T-helper 17 cell (primary cell): ENCODE results near the gene CD6. TPM values are rescaled to one million over a fixed set of nuclear protein-coding genes. Genes with fewer than 3 reads are reported as not detected.

Experiments used
- ATAC-seq: fragments of 150-1000 bp; cut with Tn5 transposase; 2 replicates; pipeline ENCODE4 v1.10.0; 2021; ENCODE audit warnings: mild to moderate bottlenecking, moderate library complexity
- DNase-seq, 3 donors: peaks; one replicate each; pipeline versions ENCODE4 v3.0.0 to v3.0.0-alpha.2; 2020 to 2021
- H3K9me3 ChIP-seq: one replicate; pipeline ENCODE4 v1.7.0; 2013; ENCODE audit warnings: low read length, mild to moderate bottlenecking; ENCODE audit not compliant: control insufficient read depth, poor library complexity, severe bottlenecking
- H3K27ac Mint-ChIP-seq: one replicate; pipeline ENCODE4 v1.8.0; 2022; ENCODE audit warnings: mild to moderate bottlenecking, moderate library complexity, mixed read lengths
- H3K27me3 Mint-ChIP-seq: one replicate; pipeline ENCODE4 v1.8.0; 2022; ENCODE audit warnings: mixed read lengths
- H3K36me3 Mint-ChIP-seq: one replicate; pipeline ENCODE4 v1.8.0; 2022; ENCODE audit warnings: low read depth, mixed read lengths
- H3K4me1 Mint-ChIP-seq: one replicate; pipeline ENCODE4 v1.8.0; 2022; ENCODE audit warnings: mild to moderate bottlenecking, mixed read lengths
- H3K4me3 Mint-ChIP-seq: one replicate; pipeline ENCODE4 v1.8.0; 2022; ENCODE audit warnings: mild to moderate bottlenecking, moderate library complexity, mixed read lengths
- total RNA-seq, 4 donors: library from RNA in 2 of 4; stranded (reverse) in 2 of 4; gene quantifications; one replicate each; pipeline ENCODE4 v1.2.3 and lab custom pipeline; 2022 to 2026

The CD6 gene
- total RNA-seq, 2 donors from 2014 or later = 533 to 568 TPM

DNA sequence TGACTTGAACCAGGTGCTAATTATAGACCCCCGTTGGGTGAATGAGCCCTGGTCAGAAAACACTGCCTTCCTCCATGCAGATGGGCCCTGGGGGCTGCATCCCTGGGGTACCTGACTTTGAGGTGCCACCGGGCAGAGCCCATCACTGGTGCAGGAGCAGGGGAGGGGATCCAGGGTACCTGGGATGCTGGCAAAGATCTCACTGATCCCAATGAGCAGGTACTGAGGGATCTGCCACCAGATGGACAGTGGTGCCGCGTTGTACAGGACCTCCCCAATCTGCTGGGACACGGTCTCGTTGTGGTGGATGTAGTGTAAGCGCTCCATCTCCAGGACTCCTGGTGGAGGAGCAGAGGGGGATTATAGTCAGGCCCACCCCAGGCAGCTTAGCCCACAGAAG, 32.2 kb upstream of the CD6 start:
- peaks cover 3% of the 10 kb centered on the region for H3K27me3 Mint-ChIP-seq
- H3K4me3 Mint-ChIP-seq = no peak overlapping the region
- peak overlapping the region; percentile 8 for H3K27ac Mint-ChIP-seq
- H3K36me3 Mint-ChIP-seq = no peaks in the 10 kb centered on the region
- ATAC-seq (no peak), DNase-seq (no peak)
- H3K9me3 ChIP-seq = no peaks in the 10 kb centered on the region
- H3K4me1 Mint-ChIP-seq = peaks cover 11% of the 10 kb centered on the region

DNA sequence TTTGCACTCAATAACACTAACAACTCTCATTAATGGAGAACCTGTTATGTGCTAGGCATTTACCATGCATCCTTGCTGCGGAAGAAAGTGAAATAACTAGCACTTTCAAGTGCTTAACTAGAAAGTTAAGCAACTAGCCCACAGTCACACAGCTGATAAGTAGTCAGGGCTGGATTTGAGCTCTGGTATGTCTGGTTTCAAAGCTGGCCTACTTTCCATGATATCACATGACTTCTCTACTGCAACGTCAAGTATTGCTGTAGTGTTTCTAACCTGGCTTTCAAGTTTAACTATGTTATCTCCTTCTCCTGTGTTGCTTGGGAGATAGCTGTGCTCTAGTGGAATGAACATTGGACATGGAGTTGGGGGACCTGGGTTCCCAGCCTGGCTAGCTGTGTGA, 31.6 kb upstream of the CD6 start:
- Mint-ChIP-seq H3K4me1 (peaks cover 11% of the 10 kb centered on the region), H3K27ac (peak overlapping the region; percentile 66), H3K4me3 (no peak overlapping the region), H3K36me3 (no peaks in the 10 kb centered on the region), H3K27me3 (peaks cover 5% of the 10 kb centered on the region)
- DNase-seq = no peak
- H3K9me3 ChIP-seq = no peaks in the 10 kb centered on the region
- peak; percentile 82 for ATAC-seq

DNA sequence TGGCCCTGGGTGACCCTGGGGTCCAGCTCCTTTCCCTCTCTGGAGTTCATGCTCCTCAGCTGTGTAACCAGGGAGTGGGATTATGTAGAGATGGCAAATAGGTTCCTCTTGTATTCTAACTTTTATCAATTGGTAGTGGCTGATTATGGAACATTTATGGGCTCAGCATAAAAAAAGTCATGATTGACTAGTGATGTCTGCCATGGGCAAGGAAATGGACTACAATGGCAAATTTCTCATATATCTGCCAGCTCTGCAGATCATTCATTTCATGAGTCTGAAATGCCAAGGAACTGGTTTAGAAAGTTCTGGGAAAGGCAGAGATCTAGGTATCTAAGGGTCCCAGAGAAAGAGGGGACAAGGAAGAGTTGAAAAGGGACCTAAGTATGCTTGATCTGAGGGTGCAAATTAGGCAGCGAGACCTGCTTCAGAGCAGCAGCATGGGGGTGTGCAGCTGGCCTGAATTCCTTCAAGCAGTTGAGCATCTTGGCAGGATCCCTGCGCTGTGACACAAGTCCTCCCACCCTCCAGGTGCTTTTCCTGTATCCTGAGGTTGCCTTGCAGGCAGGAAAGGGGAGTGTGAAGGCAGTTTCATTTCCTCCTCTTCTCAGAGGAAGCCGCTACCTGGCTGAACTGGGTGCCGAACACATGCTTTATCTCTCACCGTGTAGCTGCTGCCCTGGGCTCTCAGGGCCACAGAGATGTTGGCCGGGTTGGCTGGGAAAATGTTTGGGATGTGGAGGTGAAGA, 29.9 kb upstream of the CD6 start:
- peak overlapping the region; percentile 41 for H3K27ac Mint-ChIP-seq
- H3K36me3 Mint-ChIP-seq = no peaks in the 10 kb centered on the region
- no peak overlapping the region for H3K4me3 Mint-ChIP-seq
- DNase-seq (no peak), ATAC-seq (no peak)
- peaks cover 12% of the 10 kb centered on the region for H3K27me3 Mint-ChIP-seq
- no peaks in the 10 kb centered on the region for H3K9me3 ChIP-seq
- peaks cover 11% of the 10 kb centered on the region for H3K4me1 Mint-ChIP-seq

DNA sequence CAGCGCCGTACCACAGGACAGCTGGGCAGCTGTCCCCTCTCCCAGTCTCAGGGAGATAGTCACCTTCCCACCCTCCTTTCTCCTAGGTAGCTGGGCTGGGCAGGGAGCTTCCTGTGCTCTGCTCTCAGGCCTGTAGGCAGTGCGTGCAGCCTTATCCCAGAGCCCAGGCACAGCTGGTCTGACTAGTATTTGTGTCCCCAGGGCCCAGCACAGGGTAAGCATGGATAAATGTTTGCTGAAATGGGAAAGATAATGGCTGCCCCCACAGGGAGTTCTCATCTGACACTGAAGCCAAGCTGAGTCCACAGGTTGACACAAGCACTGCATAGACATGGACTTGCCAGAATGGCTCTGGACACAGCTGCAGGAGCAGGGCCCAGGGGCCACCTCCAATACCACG, 29.3 kb upstream of the CD6 start:
- no peak overlapping the region for H3K4me3 Mint-ChIP-seq
- peak overlapping the region; percentile 41 for H3K27ac Mint-ChIP-seq
- H3K36me3 Mint-ChIP-seq = no peaks in the 10 kb centered on the region
- peaks cover 11% of the 10 kb centered on the region for H3K4me1 Mint-ChIP-seq
- no peak for DNase-seq
- no peaks in the 10 kb centered on the region for H3K9me3 ChIP-seq
- ATAC-seq = no peak
- peaks cover 12% of the 10 kb centered on the region for H3K27me3 Mint-ChIP-seq

DNA sequence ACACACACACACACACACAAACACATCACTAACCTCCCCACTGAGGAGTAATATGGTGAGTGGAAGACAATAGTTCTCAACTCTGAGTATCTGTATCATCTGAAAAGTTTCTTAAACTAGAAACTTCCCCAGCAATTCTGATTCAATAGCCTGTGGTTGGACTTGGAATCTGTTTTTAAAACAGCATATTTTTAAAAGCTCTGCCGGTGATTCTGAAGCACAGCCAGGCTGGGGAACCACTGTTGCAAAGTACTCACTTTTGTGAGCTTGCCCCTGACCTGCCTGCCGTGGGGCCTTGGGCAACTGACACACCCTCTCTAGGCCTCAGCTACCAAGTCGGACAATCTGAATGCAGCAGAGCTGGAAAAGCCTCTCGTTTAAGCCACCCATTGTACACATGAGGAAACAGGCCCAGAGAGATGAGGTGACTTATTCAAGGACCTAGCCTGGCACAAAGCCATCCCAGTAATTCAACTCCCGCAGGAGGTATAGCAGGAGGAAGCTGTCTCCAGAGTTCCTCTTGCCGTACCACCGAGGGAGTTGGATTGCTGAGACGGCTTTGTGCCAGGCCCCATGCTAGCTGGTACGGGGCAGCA, 28.4 kb upstream of the CD6 start:
- no peak overlapping the region for H3K27ac Mint-ChIP-seq
- H3K9me3 ChIP-seq = no peaks in the 10 kb centered on the region
- H3K4me3 Mint-ChIP-seq = no peak overlapping the region
- H3K36me3 Mint-ChIP-seq = no peaks in the 10 kb centered on the region
- H3K27me3 Mint-ChIP-seq = peaks cover 12% of the 10 kb centered on the region
- ATAC-seq (no peak), DNase-seq (no peak)
- H3K4me1 Mint-ChIP-seq = peaks cover 11% of the 10 kb centered on the region

DNA sequence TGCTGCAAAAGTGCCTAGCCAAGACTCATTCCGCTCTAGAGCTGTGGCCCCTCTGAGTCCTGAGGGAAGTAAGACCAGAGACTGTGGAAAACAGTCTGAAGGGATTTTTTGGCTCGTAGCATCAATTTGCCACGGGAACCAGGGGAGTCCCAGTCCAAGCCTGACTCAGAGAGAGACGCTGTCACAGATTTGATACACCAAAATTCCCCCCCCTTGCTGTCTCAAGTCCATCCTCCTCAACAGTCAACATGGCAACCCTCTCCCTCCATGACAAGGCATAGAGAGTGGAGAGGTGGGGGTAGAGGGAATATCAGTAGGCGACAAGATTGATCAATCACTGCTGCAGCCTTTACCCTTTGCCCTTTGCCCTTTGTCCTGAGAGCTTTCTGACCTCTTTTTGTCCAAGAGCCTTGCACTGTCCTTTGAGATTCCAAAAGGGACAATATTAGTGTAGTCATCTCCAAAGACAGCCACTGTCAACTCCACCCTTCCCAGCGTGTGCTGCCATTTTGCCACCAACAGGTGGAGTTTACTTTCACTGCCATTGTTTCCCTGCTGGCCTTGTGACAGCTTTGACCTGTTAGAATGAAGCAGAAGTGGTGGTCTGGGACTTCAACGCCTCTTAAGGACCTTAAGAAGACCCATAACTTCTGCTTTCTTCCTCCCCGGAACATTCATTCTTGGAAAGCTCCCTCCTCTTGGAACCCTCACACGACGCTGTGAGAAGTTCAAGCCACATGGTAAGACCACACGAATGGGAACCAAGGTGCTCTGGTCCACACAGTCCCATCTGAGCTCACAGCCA, 26.8 kb upstream of the CD6 start:
- Mint-ChIP-seq H3K4me3 (no peak overlapping the region), H3K36me3 (peaks cover 3% of the 10 kb centered on the region), H3K27me3 (peaks cover 21% of the 10 kb centered on the region), H3K27ac (no peak overlapping the region), H3K4me1 (peaks cover 8% of the 10 kb centered on the region)
- ATAC-seq (no peak), DNase-seq (no peak)
- no peaks in the 10 kb centered on the region for H3K9me3 ChIP-seq

DNA sequence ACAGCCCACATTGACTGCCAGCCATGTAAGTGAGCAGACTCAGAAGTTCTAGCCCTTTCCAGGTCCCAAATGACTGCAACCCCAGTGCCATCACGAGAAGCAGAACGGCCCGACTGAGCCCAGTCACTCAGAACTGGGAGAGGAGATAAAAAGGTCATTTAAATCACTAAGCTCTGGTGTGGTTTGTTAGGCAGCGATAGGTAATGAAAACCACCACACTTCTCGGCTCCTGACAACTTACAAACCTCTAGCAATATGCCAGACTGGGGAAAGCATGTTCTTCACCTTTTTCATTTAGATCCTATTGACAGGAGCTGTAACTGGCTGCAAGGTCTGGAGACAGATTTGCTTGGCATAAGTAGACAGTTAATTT, 26.2 kb upstream of the CD6 start:
- Mint-ChIP-seq H3K36me3 (peaks cover 3% of the 10 kb centered on the region), H3K27ac (no peak overlapping the region), H3K4me1 (peaks cover 4% of the 10 kb centered on the region), H3K27me3 (peaks cover 21% of the 10 kb centered on the region), H3K4me3 (no peak overlapping the region)
- ATAC-seq (no peak), DNase-seq (no peak)
- H3K9me3 ChIP-seq = no peaks in the 10 kb centered on the region

DNA sequence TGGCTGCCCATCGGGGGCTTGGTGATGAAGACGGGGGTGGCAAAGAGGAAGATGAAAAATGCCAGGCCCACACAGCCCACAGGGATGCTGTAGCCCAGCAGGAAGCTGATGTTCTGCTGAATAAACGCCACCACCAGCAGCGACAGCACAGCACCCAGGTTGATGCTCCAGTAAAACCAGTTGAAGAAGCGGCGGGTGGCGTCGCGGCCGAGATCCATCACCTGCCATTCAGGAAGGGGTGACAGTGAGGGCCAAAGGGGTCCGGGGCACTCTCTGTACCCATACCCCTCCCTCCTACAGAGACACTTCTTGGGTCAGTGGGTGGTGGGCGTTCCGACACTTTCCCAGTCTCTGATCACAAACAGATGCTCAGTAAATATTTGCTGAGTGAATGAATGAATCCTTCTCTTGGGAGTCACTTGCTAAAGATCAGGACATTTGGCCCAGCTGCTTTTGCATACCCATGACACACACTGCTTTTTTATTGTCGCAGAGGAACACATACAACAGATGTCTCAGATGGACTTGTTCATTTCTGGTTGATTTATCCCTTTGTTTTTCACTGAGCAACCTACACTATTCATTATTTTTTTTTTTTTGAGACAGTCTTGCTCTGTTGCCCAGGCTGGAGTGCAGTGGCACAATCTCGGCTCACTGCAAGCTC, 24.7 kb upstream of the CD6 start:
- Mint-ChIP-seq H3K27ac (peak overlapping the region; percentile 9), H3K27me3 (peaks cover 21% of the 10 kb centered on the region), H3K36me3 (peaks cover 3% of the 10 kb centered on the region), H3K4me1 (peaks cover 6% of the 10 kb centered on the region), H3K4me3 (no peak overlapping the region)
- H3K9me3 ChIP-seq = no peaks in the 10 kb centered on the region
- DNase-seq (no peak), ATAC-seq (no peak)

DNA sequence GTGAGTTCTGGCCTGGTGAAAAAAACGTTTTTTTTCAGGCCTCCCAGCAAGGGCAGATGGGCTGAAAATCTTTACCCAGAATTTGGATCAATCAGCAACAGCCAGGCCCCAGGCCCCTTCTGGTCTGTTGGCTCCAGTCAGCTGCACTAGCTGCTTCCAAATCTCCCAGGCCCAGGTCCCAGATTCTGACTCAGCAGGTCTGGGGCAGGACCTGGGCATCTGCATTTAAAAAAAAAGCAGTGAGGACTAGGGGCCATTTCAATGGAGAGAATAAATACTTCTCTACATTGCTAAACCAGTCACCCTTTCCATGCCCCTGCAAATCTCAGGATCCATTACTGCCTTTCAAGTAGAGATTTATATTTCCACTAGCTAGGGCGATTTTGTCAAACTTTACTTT, 23.8 kb upstream of the CD6 start:
- no peak overlapping the region for H3K4me3 Mint-ChIP-seq
- H3K9me3 ChIP-seq = no peaks in the 10 kb centered on the region
- DNase-seq (no peak), ATAC-seq (no peak)
- H3K36me3 Mint-ChIP-seq = peaks cover 3% of the 10 kb centered on the region
- peaks cover 14% of the 10 kb centered on the region for H3K4me1 Mint-ChIP-seq
- no peak overlapping the region for H3K27ac Mint-ChIP-seq
- H3K27me3 Mint-ChIP-seq = peaks cover 27% of the 10 kb centered on the region

DNA sequence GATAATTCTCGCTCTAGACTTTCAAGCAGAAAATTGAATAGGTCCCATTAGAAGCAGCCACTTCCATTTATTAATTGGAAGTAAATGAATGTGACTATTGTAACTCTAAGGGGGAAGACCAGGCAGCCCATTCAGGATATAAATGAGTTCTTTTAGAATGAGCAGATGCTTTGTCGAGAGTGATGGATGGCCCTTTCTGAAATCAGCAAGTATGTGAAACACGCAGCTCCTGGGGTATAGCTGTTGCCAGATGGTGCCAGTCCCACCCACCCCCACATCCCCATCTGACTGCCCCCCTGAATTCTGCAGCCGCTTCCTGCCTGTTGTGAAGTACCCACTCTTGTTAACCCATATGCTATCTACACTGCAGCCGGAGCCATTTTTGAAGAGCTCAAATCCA, 23.2 kb upstream of the CD6 start:
- Mint-ChIP-seq H3K4me1 (peaks cover 17% of the 10 kb centered on the region), H3K27me3 (peaks cover 32% of the 10 kb centered on the region), H3K27ac (no peak overlapping the region), H3K36me3 (peaks cover 3% of the 10 kb centered on the region), H3K4me3 (no peak overlapping the region)
- H3K9me3 ChIP-seq = no peaks in the 10 kb centered on the region
- DNase-seq = no peak
- no peak for ATAC-seq

DNA sequence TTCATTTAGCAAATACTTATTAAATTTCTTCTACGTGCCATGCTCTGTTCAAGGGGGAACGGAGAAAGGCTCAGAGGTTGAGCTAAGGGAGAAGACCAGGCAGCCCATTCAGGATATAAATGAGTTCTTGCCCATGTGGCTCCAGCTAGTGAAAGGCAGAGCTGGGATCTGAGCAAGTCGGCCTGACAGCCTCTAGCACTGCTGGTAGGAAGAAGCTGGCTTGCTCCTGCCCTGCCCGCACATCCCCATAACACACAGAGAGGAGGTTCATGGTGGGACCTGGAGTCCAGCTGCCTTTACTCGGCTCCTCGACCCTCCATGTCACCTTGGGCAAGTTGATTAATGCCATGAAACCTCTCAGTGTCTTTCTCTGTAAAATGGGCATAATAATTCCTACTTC, 21.5 kb upstream of the CD6 start:
- H3K4me1 Mint-ChIP-seq = peaks cover 20% of the 10 kb centered on the region
- H3K27ac Mint-ChIP-seq = no peak overlapping the region
- peak overlapping the region; percentile 25 for H3K4me3 Mint-ChIP-seq
- H3K9me3 ChIP-seq = no peaks in the 10 kb centered on the region
- no peak for DNase-seq
- H3K36me3 Mint-ChIP-seq = peaks cover 3% of the 10 kb centered on the region
- peaks cover 27% of the 10 kb centered on the region for H3K27me3 Mint-ChIP-seq
- ATAC-seq = no peak

DNA sequence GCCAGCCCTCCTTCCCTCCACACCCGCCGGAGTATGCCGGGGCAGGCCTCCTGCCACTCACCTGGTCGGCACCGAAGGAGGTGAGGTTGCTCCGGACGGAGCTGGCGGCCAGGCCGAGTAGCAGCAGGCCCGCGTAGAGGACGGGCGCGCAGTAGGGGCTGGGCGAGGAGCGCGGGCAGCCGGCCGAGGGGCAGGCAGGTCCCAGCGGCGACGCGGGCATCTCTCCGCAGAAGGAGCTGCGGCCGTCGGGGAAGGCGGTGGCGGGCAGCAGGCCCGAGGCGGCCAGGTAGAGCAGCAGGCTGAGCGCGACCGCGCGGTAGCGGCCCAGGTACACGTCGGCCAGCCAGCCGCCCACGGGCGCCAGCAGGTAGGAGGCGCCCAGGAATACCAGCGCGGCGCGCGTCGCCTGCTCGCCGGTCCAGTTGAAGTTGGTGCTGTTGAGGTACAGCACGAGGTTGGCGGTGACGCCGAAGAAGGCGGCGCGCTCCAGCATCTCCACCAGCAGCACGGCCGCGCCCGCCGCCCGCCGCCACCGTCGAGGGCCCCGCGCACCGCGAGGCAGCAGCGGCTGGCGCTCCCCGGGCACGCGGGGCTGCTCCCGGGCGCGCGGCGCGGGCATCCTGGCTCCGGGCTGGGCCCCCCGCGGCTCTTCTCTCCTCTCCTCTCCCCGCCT, 20.4 kb upstream of the CD6 start:
- H3K4me3 Mint-ChIP-seq = peak overlapping the region; percentile 86
- H3K27ac Mint-ChIP-seq = no peak overlapping the region
- peaks cover 20% of the 10 kb centered on the region for H3K4me1 Mint-ChIP-seq

DNA sequence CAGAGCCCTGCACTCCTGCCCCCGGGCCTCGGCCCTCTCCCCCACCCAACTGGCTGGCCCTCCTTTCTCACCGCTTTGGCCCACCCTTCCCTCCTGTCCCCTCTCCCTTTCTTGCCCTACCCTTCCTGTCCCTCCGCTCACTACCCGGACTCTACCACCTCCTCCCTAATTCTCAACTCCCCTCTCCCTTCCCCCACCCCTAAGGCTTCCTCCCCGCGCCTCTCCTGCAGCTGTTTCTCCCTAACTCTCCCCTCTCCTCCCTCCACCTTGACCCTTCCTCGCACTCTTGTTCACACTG, 19.9 kb upstream of the CD6 start:
- Mint-ChIP-seq H3K36me3 (peaks cover 3% of the 10 kb centered on the region), H3K27ac (peak overlapping the region; percentile 78), H3K4me3 (peak overlapping the region; percentile 86), H3K27me3 (peaks cover 20% of the 10 kb centered on the region), H3K4me1 (peaks cover 20% of the 10 kb centered on the region)
- ATAC-seq (peak; percentile 10), DNase-seq (no peak)
- no peaks in the 10 kb centered on the region for H3K9me3 ChIP-seq

More for the DNA sequence above, 20.4 kb upstream of the CD6 start:
- peaks cover 3% of the 10 kb centered on the region for H3K36me3 Mint-ChIP-seq
- peak in 1 of 3 donors; percentile 33 for DNase-seq
- H3K9me3 ChIP-seq = no peaks in the 10 kb centered on the region
- H3K27me3 Mint-ChIP-seq = peaks cover 24% of the 10 kb centered on the region
- ATAC-seq = peak; percentile 57
